Measurements from ENCODE around the gene PDZD11. TPM values are rescaled to one million over a fixed set of nuclear protein-coding genes. Genes with fewer than 3 reads are reported as not detected.

Gene PDZD11, protein sequence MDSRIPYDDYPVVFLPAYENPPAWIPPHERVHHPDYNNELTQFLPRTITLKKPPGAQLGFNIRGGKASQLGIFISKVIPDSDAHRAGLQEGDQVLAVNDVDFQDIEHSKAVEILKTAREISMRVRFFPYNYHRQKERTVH
- total RNA-seq: 43.7 and 65.9 TPM in 2 replicates

DNA sequence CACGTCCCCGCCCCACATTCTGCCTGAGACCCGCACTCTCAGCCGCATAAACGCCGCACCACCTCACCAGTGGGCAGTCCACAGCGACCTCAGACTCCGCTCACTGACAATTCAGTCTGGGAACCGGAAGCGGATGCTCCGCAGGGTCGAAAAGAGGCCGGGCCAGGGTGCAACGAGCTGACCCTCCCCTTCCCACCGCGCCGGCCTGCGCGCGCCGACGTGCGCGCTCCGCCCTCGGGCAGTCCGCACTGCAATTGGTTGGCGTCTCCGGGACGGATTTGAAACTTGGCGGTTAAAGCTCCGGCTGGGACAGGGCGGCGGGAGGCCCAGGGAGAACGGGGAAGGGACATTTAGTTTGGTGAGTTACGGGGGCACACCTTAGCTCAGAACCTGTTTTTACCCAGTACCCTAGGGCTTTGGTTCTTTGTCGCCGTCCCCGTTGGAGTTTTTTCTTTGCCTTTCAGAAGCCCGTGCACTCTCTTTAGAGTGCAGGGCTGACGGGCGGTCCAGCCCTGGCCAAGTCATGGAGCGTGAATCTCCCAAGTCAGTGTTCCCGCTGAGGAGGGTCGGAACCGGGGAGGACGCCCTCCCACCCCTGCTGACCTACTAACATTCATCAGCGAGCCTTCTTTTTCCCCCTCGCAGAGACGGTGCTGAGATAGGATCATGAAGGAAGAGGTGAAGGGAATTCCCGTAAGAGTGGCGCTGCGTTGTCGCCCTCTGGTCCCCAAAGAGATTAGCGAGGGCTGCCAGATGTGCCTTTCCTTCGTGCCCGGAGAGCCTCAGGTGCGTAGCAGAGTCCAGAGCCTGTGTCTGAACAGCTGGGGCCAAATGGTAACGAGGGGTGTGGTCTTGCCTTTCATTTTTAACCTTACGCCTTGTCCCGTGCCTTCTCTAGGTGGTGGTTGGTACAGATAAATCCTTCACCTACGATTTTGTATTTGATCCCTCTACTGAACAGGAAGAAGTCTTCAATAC, at the start of gene PDZD11, which contains the start of gene KIF4A:
Gene PDZD11 (minus strand): TSS at position 135 of the 978 bp plus-strand sequence. CDS start 586 bp downstream, outside the sequence.
Gene KIF4A (plus strand): TSS at position 312 of the 978 bp plus-strand sequence. CDS start 355 bp downstream, at position 667.

DNA sequence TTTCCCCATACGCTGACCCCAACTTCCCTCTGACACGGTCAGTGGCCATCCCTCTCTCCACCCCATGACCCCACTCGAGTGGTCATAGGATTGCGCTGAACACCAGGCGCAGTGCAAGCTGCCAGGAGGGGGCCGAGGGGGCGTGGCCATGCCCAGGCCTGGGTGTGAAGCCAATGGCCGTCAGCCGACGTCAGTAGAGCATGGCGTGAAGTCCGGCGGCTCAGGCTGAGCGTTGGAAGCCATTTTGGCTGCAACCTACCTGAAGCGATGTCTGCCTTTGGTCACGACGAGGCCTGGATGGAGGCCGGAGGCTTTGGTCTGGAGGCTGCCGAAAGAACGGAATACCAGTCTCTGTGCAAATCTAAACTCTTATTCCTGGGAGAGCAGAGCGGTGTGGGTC, 7.8 kb downstream of the PDZD11 start, which contains the start of gene RAB41:
Gene RAB41 (plus strand): TSS at position 222 of the 400 bp plus-strand sequence. CDS start 46 bp downstream, at position 268.

DNA sequence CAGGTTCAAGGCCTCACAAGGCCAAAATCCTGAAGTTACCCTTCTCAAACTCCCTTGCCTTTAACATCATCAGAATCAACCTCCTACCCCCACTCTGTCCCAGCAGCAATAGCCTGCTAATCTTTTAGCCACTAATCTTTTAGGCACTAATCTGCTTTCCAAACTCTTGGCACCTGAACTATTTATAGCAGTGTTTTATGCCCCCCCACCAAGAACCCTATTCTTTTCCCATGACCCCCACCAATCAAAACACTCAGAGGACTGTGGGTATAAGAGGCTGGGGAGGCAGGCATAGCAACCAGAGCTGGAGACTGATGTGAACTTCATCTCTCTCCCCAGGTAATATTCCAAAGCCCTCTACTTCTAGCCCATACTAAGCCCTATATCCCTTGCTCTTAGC, 21.7 kb downstream of the PDZD11 start, which contains the start of gene ARR3:
Gene ARR3 (plus strand): TSS at position 301 of the 400 bp plus-strand sequence. CDS start 1,052 bp downstream, outside the sequence.

DNA sequence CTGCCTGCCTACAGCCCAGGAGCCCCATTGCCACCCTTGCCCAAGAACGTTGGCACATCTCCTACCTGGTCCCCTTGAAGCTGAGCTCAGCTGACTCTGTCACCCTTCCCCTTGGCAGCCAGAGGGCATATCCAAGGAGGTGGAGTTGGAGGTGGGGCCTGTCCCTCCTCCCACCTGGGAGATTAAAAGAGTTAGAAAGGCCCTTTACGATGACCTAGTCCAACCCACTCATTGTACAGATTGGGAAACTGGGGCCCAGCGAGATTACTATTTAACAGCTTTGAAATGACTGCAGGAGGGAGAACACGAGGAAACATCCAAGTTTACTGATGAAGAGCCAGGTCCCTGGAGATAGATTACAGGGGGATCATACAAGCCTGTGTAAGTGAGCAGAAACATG, 29.6 kb downstream of the PDZD11 start, which contains the start of gene P2RY4:
Gene P2RY4 (minus strand): TSS at position 101 of the 400 bp plus-strand sequence. CDS start 580 bp downstream, outside the sequence.

Other genes starting within 250 kb of the PDZD11 start
- gene AWAT2, start 240.0 kb downstream of the PDZD11 start, total RNA-seq: under 0.01 TPM in 1 of 2 replicates, not detected in the other
- gene OTUD6A, start 227.5 kb downstream of the PDZD11 start, total RNA-seq: not detected in 2 replicates
- 44.3 and 87.1 TPM in 2 replicates for gene IGBP1, start 156.5 kb downstream of the PDZD11 start, total RNA-seq
- not detected in 2 replicates for gene DGAT2L6, start 112.4 kb downstream of the PDZD11 start, total RNA-seq
- not detected in 2 replicates for gene AWAT1, start 55.3 kb downstream of the PDZD11 start, total RNA-seq
- gene P2RY4, start 29.7 kb downstream of the PDZD11 start, total RNA-seq: not detected in 2 replicates
- not detected in 2 replicates for gene ARR3, start 21.6 kb downstream of the PDZD11 start, total RNA-seq
- not detected in 2 replicates for gene RAB41, start 7.8 kb downstream of the PDZD11 start, total RNA-seq
- 2.0 and 23.8 TPM in 2 replicates for gene KIF4A, start 177 bp upstream of the PDZD11 start, total RNA-seq
- under 0.01 TPM in 1 of 2 replicates, not detected in the other for gene GDPD2, start 133.4 kb upstream of the PDZD11 start, total RNA-seq
- 13.8 TPM in 2 replicates for gene DLG3, start 154.9 kb upstream of the PDZD11 start, total RNA-seq